ENCODE measurements around the gene NINJ1.
"Not testable (repeated sequence)": the region's sequence is repeated elsewhere in the genome, so short reads cannot be mapped to it uniquely, and the experiment has no call there.

The NINJ1 gene

DNA sequence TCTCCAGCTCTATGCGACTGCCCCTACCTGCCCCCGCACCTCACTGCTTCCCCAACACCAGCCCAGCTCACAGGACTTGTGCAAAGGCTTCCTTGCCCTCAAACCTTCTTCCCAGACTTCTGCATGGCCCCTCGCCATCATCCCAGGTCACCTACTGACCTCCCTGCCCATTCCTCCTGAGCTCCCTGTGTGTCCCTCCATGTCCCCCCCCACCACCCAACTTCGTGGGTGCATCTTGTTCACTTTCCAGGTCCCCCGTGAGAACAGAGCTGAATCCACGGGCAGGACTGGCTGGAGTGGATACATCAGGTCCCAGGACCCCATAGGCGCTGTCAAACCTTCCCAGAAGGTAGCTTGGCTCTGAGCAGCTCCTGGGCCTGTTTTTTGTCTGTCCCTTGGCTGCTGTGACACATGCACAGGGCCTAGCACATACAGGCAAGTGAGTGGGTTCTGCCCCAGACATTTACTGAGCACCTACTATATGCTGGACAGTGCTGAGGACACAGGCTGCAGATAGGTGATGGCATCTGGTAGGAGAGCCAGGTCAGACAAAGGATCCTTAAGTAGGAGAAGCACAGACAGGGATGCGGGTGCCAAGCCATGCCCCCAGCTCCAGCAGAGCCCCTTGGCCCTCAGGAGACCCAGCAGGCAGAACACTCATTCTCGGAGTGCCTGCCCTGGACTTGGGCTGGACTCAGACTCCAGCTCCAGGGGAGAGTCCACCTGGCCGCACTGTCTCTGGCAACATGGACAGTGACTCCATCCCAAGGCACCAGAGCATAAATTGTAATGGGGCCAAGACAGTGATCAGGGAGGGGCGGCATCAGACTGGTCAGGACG is 15.0 kb downstream of the NINJ1 start:
- DNase-seq (ENCODE audit: low read depth in 2 of 2) = no peak

DNA sequence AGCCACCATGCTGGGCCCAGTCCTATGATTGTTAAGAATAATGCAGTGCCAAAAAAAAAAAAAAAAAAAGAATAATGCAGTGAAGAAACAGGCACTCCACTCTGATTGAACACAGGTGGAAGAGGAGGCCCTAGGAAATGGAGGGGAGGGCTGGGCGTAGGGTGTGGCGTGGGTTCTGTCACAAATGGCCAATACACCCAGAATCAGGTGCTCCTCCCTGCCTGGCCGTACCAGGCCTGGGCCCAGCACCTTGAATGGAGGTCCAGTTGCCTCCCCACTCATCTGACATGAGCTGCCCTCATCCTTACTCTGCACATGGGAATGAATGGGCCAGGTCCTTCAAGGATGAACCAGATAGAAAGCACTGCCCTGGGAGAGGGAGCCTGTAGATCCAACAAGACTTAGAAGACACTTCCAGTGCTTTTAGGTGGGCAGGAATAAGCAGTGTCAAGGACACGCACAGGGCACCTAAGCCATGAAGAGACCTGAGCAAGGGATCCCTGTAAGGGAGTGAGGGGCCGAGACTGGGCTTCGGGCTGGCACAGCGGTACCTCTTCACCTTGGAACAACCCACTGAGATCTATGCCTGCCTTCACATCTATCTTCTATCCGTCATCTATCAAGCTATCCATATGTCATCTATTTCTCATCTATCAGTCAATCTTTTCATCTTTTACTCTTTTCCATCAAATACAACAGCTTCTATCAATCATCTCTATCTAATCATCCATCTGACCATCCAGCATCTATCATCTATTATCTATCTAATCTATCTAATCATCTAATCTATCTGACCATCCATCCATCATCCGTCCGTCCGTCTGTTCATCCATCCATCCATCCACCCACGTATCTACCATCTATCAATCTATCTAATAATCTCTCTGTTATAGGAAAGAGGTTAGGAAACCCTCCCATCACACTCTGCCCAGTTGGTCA is 15.9 kb downstream of the NINJ1 start:
- no peak for DNase-seq (ENCODE audit: low read depth in 2 of 2)

DNA sequence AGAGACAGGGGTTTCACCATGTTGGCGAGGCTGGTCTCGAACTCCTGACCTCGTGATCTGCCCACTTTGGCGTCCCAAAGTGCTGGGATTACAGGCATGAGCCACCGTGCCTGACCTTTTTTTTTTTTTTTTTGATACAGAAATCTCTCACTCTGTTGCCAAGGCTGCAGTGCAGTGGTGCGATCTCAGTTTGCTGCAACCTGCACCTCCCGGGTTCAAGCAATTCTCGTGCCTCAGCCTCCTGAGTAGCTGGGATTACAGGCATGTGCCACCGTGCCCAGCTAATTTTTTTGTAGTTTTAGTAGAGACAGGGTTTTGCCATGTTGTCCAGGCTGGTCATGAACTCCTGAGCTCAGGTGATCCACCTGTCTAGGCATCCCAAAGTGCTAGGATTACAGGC is 16.5 kb downstream of the NINJ1 start:
- not testable (repeated sequence) for DNase-seq (ENCODE audit: low read depth in 2 of 2)

DNA sequence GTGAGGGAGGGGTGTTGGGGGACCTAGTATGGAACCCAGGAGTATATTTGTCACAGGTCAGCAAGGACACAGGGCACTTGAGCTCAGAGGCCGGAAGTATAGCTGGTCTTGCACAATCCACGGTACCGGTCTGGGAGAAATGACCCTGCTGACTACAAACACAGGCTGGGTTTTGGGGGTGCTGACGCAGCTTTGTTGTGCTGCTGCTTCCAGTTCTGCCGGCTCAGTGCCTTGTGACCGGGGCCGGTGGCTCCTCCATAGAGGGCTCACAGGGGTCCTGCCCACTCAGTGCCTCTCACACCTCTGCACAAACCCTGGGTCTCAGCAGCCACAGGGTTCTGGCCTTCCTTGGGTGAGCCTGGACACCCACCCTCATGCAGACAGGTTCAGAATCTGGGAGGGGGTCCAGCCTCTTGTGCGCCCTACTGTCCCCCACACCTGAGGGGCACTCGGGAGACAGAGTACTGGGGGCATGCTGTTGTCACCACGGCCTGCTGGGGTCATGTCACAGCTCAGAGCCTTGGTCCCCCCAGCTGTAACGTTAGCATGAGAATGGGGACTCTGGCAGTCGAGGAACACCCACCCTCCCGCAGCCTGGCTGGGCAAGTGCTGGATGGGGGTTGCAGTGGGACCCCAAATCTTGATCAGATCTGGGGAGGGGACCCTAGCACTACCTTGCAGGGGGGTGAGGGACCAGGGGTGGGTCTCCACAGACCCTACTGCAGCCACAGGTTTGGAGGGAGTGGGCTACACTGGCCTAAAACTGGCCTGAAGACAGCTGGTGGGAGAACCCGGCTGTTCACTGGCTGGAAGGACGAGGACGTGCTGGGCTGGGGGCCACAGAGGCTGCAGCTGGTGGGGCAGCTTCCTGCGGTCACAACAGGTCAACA is 17.7 kb downstream of the NINJ1 start:
- DNase-seq (ENCODE audit: low read depth in 2 of 2) = no peak

- no peak for DNase-seq (ENCODE audit: low read depth in 2 of 2)
Measured at GRCh38 chr9:93115486-93116071, 18.5 kb downstream of the NINJ1 start.

DNA sequence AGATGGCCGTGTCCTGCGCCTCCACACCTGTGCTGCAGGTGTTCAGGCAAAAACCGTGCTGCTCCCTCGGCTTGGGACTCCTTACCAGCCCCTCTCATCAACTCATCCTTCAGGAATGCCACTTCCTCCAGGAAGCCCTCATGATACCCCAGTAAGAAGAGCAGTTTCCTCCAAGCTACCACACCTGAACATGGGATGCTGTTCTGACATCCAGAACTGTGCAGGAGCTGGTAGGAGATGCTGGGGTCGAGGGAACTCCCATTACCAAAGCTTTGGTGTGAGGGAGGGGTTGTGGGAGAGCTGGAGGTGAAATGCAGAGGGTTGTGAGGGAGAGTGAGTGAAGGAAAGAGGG is 19.1 kb downstream of the NINJ1 start:
- DNase-seq (ENCODE audit: low read depth in 2 of 2) = no peak

DNA sequence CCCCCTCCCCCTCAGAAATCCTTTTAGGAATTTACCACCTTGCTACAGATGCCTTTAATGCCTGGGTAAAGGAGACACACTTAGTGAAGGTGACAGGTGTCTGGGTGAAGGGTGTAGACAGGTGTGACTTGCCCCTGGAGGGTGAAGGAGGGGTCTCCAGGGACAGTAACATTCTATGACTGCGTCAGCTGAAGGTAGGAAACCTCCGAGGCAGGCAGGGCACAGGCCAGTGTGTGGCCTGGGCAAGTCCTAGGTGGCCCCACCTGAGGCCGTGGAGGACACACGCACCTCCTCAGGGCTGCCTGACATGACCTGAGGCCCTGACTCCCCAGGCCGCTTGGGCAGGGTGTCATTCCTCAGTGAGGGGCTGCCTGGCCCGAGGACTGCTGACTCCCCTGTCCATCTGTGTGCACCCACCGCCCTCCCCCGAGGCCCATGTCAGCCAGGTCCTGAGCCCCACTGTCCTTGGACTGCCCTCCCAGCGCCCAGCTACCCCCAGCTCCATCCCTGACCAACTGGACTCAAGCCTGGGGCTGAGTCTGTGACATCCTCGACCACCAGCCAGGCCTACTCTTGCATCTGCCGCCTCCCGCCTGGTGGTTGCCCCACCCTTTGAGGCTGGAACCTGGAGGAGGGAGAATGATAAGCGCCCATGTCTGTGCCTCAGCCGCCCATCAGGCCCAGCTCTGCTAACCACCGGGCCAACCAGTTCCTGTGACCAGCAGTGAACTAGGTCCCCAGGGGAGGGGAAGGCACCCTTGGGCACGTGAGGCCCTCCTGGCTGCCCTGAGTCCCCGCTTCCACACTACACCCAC is 19.7 kb downstream of the NINJ1 start:
- DNase-seq (ENCODE audit: low read depth in 2 of 2) = no peak

DNA sequence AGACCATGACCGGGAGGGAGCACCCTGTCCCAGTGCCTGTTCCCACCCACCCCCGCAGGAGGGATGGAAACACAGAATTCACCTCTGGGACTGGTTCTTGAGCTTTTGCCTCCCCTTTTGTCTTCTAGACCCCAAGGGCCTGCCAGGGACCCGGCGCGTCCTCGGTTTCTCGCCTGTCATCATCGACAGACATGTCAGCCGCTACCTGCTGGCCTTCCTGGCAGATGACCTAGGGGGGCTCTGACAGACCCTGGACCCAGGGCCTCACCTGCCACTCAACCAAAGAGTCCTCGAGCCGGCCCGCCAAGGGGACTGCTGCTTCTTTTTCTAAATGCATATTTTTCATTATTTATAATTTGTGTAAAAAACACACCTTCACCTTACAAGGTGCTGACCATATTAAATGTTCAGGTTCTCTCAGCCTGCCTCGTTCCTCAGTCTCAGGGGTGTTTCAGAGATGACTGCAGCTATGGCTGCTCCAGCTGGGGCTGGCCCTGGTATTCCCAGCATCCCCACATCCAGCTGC is 21.1 kb downstream of the NINJ1 start:
- DNase-seq (ENCODE audit: low read depth in 2 of 2) = no peak

DNA sequence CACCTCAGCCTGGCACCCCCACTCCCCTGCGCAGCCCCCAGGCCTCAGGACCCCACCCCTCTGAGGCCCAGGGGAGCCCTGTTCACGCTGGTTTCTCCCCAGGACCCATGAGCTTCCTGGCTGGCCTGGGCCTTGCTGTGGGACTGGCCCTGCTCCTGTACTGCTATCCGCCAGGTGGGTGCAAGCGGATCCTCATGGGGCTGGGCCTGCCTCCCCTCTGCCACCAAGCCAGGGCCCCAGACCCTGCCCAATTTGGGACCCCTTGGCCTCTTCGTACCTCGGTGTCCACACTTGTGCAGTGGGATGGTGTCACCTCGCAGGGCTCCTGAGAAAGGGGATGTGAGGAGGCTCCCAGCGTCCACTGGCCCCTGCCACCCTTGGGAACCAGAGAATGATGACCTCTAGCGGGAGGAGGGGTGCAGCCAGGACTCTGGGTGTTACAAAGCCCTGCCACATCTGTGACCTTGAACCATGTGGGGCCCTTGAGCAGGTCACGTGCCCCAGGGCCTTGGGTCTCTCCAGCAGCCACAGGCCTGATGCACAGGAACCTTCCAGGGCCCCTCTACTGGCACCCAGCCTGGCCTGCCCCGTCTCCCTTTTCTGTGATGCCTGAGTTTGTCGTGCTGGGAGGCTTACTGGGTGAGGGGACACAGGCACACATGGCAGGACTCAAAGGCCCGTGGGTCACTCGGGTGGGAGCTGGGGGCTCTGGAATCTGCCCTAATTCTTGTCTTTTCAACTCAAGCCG is 21.8 kb downstream of the NINJ1 start:
- no peak for DNase-seq (ENCODE audit: low read depth in 2 of 2)

GRCh38 chr9:93111371-93112115 is 22.5 kb downstream of the NINJ1 start:
- DNase-seq (ENCODE audit: low read depth in 2 of 2) = no peak

- DNase-seq (ENCODE audit: low read depth in 2 of 2) = no peak
Measured at GRCh38 chr9:93111001-93111370, 23.1 kb downstream of the NINJ1 start.

GRCh38 chr9:93110311-93110855 is 23.7 kb downstream of the NINJ1 start:
- no peak for DNase-seq (ENCODE audit: low read depth in 2 of 2)

DNA sequence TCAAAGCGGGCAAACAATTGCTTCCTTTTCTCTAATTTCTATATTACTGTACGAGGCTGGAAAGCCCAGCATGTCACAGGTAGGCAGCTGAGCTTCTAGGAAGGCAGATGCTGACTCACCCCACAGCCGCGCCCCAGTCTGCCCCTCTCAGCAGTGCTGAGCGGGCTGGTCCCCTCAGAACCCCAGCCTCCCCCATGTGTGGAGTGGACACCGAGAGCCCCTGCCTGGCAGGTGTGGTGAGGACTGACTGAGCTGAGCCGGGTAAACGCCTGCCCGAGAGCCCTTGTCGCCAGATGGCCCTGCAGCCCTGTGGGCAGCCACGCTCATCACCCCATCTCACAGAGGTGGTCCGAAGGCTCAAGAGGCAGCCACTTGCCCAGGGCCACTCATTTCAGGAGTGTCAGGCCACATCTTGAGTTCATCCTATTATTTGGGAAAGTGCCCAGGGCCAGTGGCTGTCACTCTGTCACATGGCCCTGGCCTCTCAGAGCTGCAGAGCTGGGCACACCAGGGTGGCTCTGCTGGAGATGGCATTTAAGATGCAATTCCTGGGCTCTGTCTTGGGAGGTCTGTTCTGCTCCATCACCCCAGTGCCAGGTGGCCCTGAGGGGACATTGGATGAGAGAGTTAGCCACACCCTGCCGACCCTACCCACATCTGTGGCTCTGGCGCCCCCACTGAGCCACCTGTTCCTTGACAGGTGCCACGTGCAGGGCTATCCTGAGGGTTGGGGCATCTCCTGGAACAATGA is 25.6 kb downstream of the NINJ1 start:
- peak in 1 of 2 donors; percentile 28 for DNase-seq (ENCODE audit: low read depth in 2 of 2)

GRCh38 chr9:93107825-93108161 is 26.3 kb downstream of the NINJ1 start:
- DNase-seq (ENCODE audit: low read depth in 2 of 2) = no peak

GRCh38 chr9:93107151-93107824 is 26.8 kb downstream of the NINJ1 start:
- no peak for DNase-seq (ENCODE audit: low read depth in 2 of 2)

DNA sequence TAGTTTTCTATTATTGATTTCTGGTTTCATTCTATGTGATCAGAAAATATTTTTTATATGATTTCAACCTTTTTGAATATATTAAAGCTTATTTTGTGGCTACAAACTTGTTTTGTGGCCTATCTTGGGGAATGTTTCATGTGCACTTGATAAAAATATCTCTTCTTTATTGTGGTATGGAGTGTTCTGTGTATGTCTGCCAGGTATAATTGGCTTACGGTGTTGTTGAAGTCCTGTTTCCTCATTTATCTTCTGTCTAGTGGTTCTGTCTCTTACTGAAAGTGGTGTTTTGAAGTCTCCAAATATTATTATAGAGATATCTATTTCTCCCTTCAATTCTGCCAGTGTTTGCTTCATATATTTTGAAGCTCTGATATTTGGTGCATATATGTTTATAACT is 28.4 kb downstream of the NINJ1 start:
- no peak for DNase-seq (ENCODE audit: low read depth in 2 of 2)

GRCh38 chr9:93101086-93101485 is 33.0 kb downstream of the NINJ1 start:
- not testable (repeated sequence) for DNase-seq (ENCODE audit: low read depth in 2 of 2)

DNA sequence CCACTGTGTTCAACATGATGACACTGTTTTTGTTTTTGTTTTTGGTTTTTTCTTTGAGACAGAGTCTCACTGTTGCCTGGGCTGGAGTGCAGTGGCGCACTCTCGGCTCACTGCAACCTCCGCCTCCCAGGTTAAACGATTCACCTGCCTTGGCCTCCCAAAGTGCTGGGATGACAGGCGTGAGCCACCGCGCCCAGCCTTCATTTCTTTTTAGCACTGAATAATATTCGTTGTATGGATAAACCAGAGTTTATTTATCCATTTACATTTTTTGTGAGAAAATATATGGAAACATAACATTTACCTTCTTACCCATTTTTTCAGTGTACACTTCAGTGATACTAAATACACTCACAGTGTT is 33.8 kb downstream of the NINJ1 start:
- DNase-seq (ENCODE audit: low read depth in 2 of 2) = no peak
